Fibroblast of lung (primary cell): ENCODE data around the gene SCIN. TPM values are rescaled to one million over a fixed set of nuclear protein-coding genes. Genes with fewer than 3 reads are reported as not detected.
"Not testable (repeated sequence)": the region's sequence is repeated elsewhere in the genome, so short reads cannot be mapped to it uniquely, and the experiment has no call there.

Source experiments
- DNase-seq, 2 donors: peaks; one replicate each; pipeline versions ENCODE4 v3.0.0 to v3.0.0-alpha.2; 2010; ENCODE audit warnings: low read depth in 2 of 2
- H2AFZ ChIP-seq: 2 replicates; pipeline ENCODE4 v1.5.1; 2012; ENCODE audit warnings: low read length, control low read depth, inconsistent platforms
- H3K27ac ChIP-seq: 2 replicates; pipeline ENCODE4 v1.5.1; 2011; ENCODE audit warnings: low read length, control low read depth; ENCODE audit not compliant: insufficient read depth
- H3K27me3 ChIP-seq: 2 replicates; pipeline ENCODE4 v1.5.1; 2011; ENCODE audit warnings: mild to moderate bottlenecking, low read length; ENCODE audit not compliant: control insufficient read depth, insufficient read depth
- H3K36me3 ChIP-seq: 2 replicates; pipeline ENCODE4 v1.5.1; 2011; ENCODE audit warnings: low read length; ENCODE audit not compliant: control insufficient read depth, insufficient read depth
- H3K4me1 ChIP-seq: 2 replicates; pipeline ENCODE4 v1.5.1; 2011; ENCODE audit warnings: low read length; ENCODE audit not compliant: control insufficient read depth, insufficient read depth; ENCODE audit errors: extremely low read depth
- H3K4me2 ChIP-seq: 2 replicates; pipeline ENCODE4 v1.5.1; 2011; ENCODE audit warnings: low read length, control low read depth; ENCODE audit not compliant: insufficient read depth; ENCODE audit errors: extremely low read depth
- H3K4me3 ChIP-seq, 4 experiments: fragments of 200-600 bp in 1 of 4; sonication (generic) in 1 of 4; replicated peaks in 1 of 4; 2 replicates each; pipeline ENCODE4 v1.5.1; 2011 to 2016; ENCODE audit warnings: low read length in 4 of 4, low read depth in 3 of 4, mild to moderate bottlenecking in 3 of 4, control low read depth in 2 of 4, inconsistent platforms in 1 of 4, mixed read lengths in 1 of 4; ENCODE audit not compliant: insufficient read depth in 1 of 4; ENCODE audit errors: control extremely low read depth in 1 of 4
- H3K79me2 ChIP-seq: 2 replicates; pipeline ENCODE4 v1.5.1; 2012; ENCODE audit warnings: mild to moderate bottlenecking, low read length, inconsistent platforms; ENCODE audit not compliant: control insufficient read depth, insufficient read depth
- H3K9ac ChIP-seq: 2 replicates; pipeline ENCODE4 v1.5.1; 2011; ENCODE audit warnings: mild to moderate bottlenecking, low read length, control low read depth; ENCODE audit not compliant: insufficient read depth
- H3K9me3 ChIP-seq: 2 replicates; pipeline ENCODE4 v1.5.1; 2012; ENCODE audit warnings: low read depth, low read length; ENCODE audit not compliant: control insufficient read depth, insufficient read depth
- H4K20me1 ChIP-seq: 2 replicates; pipeline ENCODE4 v1.5.1; 2011; ENCODE audit warnings: low read length; ENCODE audit not compliant: control insufficient read depth, insufficient read depth; ENCODE audit errors: extremely low read depth
- EZH2 ChIP-seq: IDR thresholded peaks from 2 replicates; pipeline ENCODE4 v1.5.1; 2012; ENCODE audit warnings: low read length, control low read depth, mild to moderate bottlenecking; ENCODE audit errors: missing control alignments
- polyA plus RNA-seq, 2 donors: library from polyadenylated mRNA; depleted of rRNA in 1 of 2; stranded (reverse) in 1 of 2; unstranded in 1 of 2; fragments of >200 nt; gene quantifications; 2 replicates each; pipeline ENCODE4 v1.2.1, GENCODE V29; 2011 to 2012; ENCODE audit warnings: missing spikeins in 1 of 2
- total RNA-seq: library from RNA; depleted of rRNA; stranded (reverse); fragments of >200 nt; gene quantifications from 2 replicates; pipeline ENCODE4 v1.2.1, GENCODE V29; 2014
- TF ChIP-seq, protein P1 (sequence below), 2 donors: IDR thresholded peaks in 1 of 2; conservative IDR thresholded peaks in 1 of 2; 1 replicate in 1 of 2; 2 replicates in 1 of 2; pipeline ENCODE4 v1.5.1; 2011 to 2012; ENCODE audit warnings: low read length in 2 of 2, control low read depth in 1 of 2, inconsistent platforms in 1 of 2, low read depth in 1 of 2, mild to moderate bottlenecking in 1 of 2

SCIN gene
- total and polyA plus RNA-seq, 2 donors (not counting 1 experiment from before 2014, with no cell fraction given), result 0.08 to 0.17 TPM

GRCh38 chr7:12553416-12553815, 17.1 kb upstream of the SCIN start:
- H3K79me2 ChIP-seq, result no peaks in the 10 kb centered on the region
- H4K20me1 ChIP-seq, result no peaks in the 10 kb centered on the region
- H3K36me3 ChIP-seq, result no peaks in the 10 kb centered on the region
- no peak overlapping the region for H3K9ac ChIP-seq
- no peaks in the 10 kb centered on the region for H3K27me3 ChIP-seq
- H3K9me3 ChIP-seq, result no peaks in the 10 kb centered on the region
- no peak overlapping the region for H2AFZ ChIP-seq
- TF ChIP-seq, protein P1, sequence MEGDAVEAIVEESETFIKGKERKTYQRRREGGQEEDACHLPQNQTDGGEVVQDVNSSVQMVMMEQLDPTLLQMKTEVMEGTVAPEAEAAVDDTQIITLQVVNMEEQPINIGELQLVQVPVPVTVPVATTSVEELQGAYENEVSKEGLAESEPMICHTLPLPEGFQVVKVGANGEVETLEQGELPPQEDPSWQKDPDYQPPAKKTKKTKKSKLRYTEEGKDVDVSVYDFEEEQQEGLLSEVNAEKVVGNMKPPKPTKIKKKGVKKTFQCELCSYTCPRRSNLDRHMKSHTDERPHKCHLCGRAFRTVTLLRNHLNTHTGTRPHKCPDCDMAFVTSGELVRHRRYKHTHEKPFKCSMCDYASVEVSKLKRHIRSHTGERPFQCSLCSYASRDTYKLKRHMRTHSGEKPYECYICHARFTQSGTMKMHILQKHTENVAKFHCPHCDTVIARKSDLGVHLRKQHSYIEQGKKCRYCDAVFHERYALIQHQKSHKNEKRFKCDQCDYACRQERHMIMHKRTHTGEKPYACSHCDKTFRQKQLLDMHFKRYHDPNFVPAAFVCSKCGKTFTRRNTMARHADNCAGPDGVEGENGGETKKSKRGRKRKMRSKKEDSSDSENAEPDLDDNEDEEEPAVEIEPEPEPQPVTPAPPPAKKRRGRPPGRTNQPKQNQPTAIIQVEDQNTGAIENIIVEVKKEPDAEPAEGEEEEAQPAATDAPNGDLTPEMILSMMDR (conservative IDR thresholded peaks at IDR 0.05 in 1 of 2, IDR thresholded peaks at IDR 0.05 in 1 of 2; ENCODE audit: low read depth in 1 of 2, low read length in 2 of 2), result no peak
- no peak for TF ChIP-seq EZH2
- H3K4me2 ChIP-seq, result no peak overlapping the region
- no peak overlapping the region for H3K27ac ChIP-seq
- H3K4me1 ChIP-seq, result no peaks in the 10 kb centered on the region
- DNase-seq, result no peak
- no peak overlapping the region for H3K4me3 ChIP-seq

DNA sequence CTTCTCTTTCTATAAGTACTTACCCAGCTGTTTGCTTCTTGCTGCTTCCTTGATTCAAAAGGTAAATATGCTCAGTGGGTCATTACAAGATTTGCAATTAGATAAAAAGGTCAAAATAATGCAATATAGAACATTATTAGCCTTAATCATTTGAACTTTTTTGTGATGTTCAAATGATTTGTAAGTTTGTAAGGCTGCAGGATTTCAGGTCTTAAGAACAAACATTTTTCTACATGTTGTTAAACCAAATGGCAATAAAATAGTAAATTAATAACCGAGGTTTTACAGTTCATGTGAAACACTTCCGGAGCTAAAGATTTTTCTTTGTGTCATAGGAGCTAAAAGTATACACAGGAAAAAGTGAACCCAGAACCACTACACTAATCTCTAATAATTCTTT, 16.2 kb upstream of the SCIN start:
- Histone ChIP-seq H3K9ac (no peak overlapping the region), H4K20me1 (no peaks in the 10 kb centered on the region), H3K4me3 (no peak overlapping the region), H3K4me1 (no peaks in the 10 kb centered on the region), H2AFZ (no peak overlapping the region), H3K79me2 (no peaks in the 10 kb centered on the region), H3K27ac (no peak overlapping the region), H3K9me3 (no peaks in the 10 kb centered on the region), H3K4me2 (no peak overlapping the region), H3K36me3 (no peaks in the 10 kb centered on the region), H3K27me3 (no peaks in the 10 kb centered on the region)
- TF ChIP-seq, protein P1 (conservative IDR thresholded peaks at IDR 0.05 in 1 of 2, IDR thresholded peaks at IDR 0.05 in 1 of 2; ENCODE audit: low read depth in 1 of 2, low read length in 2 of 2), result no peak
- TF ChIP-seq EZH2, result no peak
- DNase-seq, result no peak

- H3K36me3 ChIP-seq, result no peaks in the 10 kb centered on the region
- no peak for DNase-seq
- no peak for TF ChIP-seq EZH2
- TF ChIP-seq, protein P1 (conservative IDR thresholded peaks at IDR 0.05 in 1 of 2, IDR thresholded peaks at IDR 0.05 in 1 of 2; ENCODE audit: low read depth in 1 of 2, low read length in 2 of 2), result no peak
Observed at GRCh38 chr7:12554872-12555271, 15.6 kb upstream of the SCIN start.

GRCh38 chr7:12555695-12556094, 14.8 kb upstream of the SCIN start:
- H3K27ac ChIP-seq, H3K27me3 ChIP-seq, H4K20me1 ChIP-seq, H3K36me3 ChIP-seq, H3K9ac ChIP-seq, H3K4me2 ChIP-seq, H2AFZ ChIP-seq, H3K9me3 ChIP-seq, H3K4me3 ChIP-seq, H3K79me2 ChIP-seq, DNase-seq, H3K4me1 ChIP-seq: not testable (repeated sequence)

More at GRCh38 chr7:12554872-12555271, 15.6 kb upstream of the SCIN start:
- H2AFZ ChIP-seq, result no peak overlapping the region
- no peak overlapping the region for H3K4me3 ChIP-seq
- no peak overlapping the region for H3K9ac ChIP-seq
- no peaks in the 10 kb centered on the region for H3K79me2 ChIP-seq
- H3K4me1 ChIP-seq, result no peaks in the 10 kb centered on the region
- H3K9me3 ChIP-seq, result no peaks in the 10 kb centered on the region
- no peaks in the 10 kb centered on the region for H3K27me3 ChIP-seq
- no peak overlapping the region for H3K4me2 ChIP-seq
- H3K27ac ChIP-seq, result no peak overlapping the region
- H4K20me1 ChIP-seq, result no peaks in the 10 kb centered on the region

GRCh38 chr7:12556139-12556792, 14.3 kb upstream of the SCIN start:
- DNase-seq, H3K27me3 ChIP-seq, H3K4me1 ChIP-seq, H3K79me2 ChIP-seq, H3K36me3 ChIP-seq, H3K4me3 ChIP-seq, H3K9me3 ChIP-seq, H4K20me1 ChIP-seq, H3K9ac ChIP-seq, H2AFZ ChIP-seq, H3K27ac ChIP-seq, H3K4me2 ChIP-seq: not testable (repeated sequence)
